HCT116 (cell line): Measurements from ENCODE around the gene LMBR1.

Source experiments
- ELF1 ChIP-seq: IDR thresholded peaks from 2 replicates; pipeline ENCODE4 v1.6.1; 2012; ENCODE audit warnings: low read depth, borderline replicate concordance
- EZH2 ChIP-seq: fragments of 200-600 bp; sonication (generic); IDR thresholded peaks from 2 replicates; pipeline ENCODE4 v1.6.1; 2017; ENCODE audit warnings: antibody characterized with exemption, mixed run types
- EZH2phosphoT487 ChIP-seq: fragments of 200-600 bp; IDR thresholded peaks from 2 replicates; pipeline ENCODE4 v1.6.1; 2018; ENCODE audit warnings: antibody characterized with exemption, borderline replicate concordance
- POLR2A ChIP-seq: IDR thresholded peaks from 2 replicates; pipeline ENCODE4 v1.7.0; 2011; ENCODE audit warnings: borderline replicate concordance; ENCODE audit not compliant: insufficient read depth, insufficient read length; ENCODE audit errors: extremely low read depth
- POLR2AphosphoS5 ChIP-seq: IDR thresholded peaks from 2 replicates; pipeline ENCODE4 v1.6.1; 2011; ENCODE audit warnings: mild to moderate bottlenecking, low read depth, low read length, moderate library complexity
- SRF ChIP-seq: IDR thresholded peaks from 2 replicates; pipeline ENCODE4 v1.6.1; 2012; ENCODE audit warnings: low read depth
- YY1 ChIP-seq: IDR thresholded peaks from 2 replicates; pipeline ENCODE4 v1.6.1; 2011; ENCODE audit warnings: low read length, low read depth, moderate library complexity, mild to moderate bottlenecking; ENCODE audit not compliant: insufficient replicate concordance; ENCODE audit errors: extremely low read depth
- TF ChIP-seq, protein P1 (sequence below), 3 experiments: fragments of 200-600 bp in 1 of 3; sonication (generic) in 1 of 3; IDR thresholded peaks in 2 of 3; conservative IDR thresholded peaks in 1 of 3; 2 replicates each; pipeline ENCODE4 v1.5.1; 2012 to 2017; ENCODE audit warnings: low read depth in 2 of 3, low read length in 2 of 3, antibody characterized with exemption in 1 of 3, borderline replicate concordance in 1 of 3, control low read depth in 1 of 3, mild to moderate bottlenecking in 1 of 3, mixed read lengths in 1 of 3, mixed run types in 1 of 3, moderate library complexity in 1 of 3; ENCODE audit not compliant: insufficient read depth in 1 of 3
- TF ChIP-seq, protein P2 (sequence below): IDR thresholded peaks from 2 replicates; pipeline ENCODE4 v1.6.1; 2012; ENCODE audit warnings: low read depth
- TF ChIP-seq, protein P3 (sequence below): IDR thresholded peaks from 2 replicates; pipeline ENCODE4 v1.6.1; 2012

DNA sequence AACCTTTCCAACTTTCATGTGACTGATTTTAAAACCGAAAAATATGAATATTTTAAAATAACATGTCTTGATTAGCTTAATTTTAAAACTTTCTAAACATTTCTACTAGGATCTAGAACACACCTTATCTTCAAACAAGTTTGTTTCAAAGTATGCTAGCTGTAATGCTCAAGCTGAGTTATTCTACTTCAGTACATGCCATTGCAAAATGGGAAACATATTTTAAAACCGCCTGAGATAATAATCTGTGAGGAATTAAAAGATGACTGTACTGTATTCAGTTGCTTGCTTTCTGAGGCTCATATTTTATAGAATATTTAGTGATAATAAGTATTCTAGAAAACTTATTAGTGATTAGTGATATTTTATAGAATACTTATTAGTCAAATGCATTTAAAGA lies 99.6 kb downstream of the LMBR1 start:
- TF ChIP-seq POLR2AphosphoS5, result no peak
- TF ChIP-seq, protein P1, sequence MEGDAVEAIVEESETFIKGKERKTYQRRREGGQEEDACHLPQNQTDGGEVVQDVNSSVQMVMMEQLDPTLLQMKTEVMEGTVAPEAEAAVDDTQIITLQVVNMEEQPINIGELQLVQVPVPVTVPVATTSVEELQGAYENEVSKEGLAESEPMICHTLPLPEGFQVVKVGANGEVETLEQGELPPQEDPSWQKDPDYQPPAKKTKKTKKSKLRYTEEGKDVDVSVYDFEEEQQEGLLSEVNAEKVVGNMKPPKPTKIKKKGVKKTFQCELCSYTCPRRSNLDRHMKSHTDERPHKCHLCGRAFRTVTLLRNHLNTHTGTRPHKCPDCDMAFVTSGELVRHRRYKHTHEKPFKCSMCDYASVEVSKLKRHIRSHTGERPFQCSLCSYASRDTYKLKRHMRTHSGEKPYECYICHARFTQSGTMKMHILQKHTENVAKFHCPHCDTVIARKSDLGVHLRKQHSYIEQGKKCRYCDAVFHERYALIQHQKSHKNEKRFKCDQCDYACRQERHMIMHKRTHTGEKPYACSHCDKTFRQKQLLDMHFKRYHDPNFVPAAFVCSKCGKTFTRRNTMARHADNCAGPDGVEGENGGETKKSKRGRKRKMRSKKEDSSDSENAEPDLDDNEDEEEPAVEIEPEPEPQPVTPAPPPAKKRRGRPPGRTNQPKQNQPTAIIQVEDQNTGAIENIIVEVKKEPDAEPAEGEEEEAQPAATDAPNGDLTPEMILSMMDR (IDR thresholded peaks at IDR 0.05 in 2 of 3, conservative IDR thresholded peaks at IDR 0.05 in 1 of 3; ENCODE audit: borderline replicate concordance in 1 of 3, insufficient read depth in 1 of 3, low read depth in 2 of 3, low read length in 2 of 3), result no peak
- TF ChIP-seq, protein P2, sequence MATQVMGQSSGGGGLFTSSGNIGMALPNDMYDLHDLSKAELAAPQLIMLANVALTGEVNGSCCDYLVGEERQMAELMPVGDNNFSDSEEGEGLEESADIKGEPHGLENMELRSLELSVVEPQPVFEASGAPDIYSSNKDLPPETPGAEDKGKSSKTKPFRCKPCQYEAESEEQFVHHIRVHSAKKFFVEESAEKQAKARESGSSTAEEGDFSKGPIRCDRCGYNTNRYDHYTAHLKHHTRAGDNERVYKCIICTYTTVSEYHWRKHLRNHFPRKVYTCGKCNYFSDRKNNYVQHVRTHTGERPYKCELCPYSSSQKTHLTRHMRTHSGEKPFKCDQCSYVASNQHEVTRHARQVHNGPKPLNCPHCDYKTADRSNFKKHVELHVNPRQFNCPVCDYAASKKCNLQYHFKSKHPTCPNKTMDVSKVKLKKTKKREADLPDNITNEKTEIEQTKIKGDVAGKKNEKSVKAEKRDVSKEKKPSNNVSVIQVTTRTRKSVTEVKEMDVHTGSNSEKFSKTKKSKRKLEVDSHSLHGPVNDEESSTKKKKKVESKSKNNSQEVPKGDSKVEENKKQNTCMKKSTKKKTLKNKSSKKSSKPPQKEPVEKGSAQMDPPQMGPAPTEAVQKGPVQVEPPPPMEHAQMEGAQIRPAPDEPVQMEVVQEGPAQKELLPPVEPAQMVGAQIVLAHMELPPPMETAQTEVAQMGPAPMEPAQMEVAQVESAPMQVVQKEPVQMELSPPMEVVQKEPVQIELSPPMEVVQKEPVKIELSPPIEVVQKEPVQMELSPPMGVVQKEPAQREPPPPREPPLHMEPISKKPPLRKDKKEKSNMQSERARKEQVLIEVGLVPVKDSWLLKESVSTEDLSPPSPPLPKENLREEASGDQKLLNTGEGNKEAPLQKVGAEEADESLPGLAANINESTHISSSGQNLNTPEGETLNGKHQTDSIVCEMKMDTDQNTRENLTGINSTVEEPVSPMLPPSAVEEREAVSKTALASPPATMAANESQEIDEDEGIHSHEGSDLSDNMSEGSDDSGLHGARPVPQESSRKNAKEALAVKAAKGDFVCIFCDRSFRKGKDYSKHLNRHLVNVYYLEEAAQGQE, result no peak
- no peak for TF ChIP-seq EZH2
- no peak for TF ChIP-seq SRF
- no peak for TF ChIP-seq POLR2A
- no peak for TF ChIP-seq EZH2phosphoT487
- TF ChIP-seq, protein P3, sequence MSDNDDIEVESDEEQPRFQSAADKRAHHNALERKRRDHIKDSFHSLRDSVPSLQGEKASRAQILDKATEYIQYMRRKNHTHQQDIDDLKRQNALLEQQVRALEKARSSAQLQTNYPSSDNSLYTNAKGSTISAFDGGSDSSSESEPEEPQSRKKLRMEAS, result no peak
- no peak for TF ChIP-seq ELF1
- no peak for TF ChIP-seq YY1
